ENCODE results near the gene ANKRD53. TPM values are rescaled to one million over a fixed set of nuclear protein-coding genes. Genes with fewer than 3 reads are reported as not detected.
A peak's percentile ranks its signal among the peaks of the same experiment; 100 is the strongest.
"Not testable (repeated sequence)": the region's sequence is repeated elsewhere in the genome, so short reads cannot be mapped to it uniquely, and the experiment has no call there.

The ANKRD53 gene
- total and polyA plus RNA-seq, 12 donors, result 0.14 to 1.3 (median 0.77) TPM; not detected in 1

DNA sequence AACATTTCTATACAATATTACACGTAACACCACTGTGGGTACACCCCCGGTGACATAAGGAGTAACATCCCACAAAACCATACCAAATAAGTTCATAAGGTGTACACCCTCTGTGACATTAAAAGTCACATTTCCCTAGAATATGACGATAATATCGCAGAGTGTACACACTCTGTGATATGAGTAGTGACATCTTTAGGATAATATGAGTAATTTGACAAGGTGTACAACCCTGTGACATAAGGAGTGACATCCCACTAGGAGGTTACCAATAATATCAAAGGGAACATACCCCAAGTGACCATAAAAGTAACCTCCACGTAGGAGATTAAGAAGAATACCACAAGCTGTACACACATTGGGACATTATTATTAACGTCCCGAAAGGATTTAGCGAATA lies 40.2 kb downstream of the ANKRD53 start:
- intact Hi-C loops (cut with DNase I), result no loop called here
- TF ChIP-seq, protein P1, sequence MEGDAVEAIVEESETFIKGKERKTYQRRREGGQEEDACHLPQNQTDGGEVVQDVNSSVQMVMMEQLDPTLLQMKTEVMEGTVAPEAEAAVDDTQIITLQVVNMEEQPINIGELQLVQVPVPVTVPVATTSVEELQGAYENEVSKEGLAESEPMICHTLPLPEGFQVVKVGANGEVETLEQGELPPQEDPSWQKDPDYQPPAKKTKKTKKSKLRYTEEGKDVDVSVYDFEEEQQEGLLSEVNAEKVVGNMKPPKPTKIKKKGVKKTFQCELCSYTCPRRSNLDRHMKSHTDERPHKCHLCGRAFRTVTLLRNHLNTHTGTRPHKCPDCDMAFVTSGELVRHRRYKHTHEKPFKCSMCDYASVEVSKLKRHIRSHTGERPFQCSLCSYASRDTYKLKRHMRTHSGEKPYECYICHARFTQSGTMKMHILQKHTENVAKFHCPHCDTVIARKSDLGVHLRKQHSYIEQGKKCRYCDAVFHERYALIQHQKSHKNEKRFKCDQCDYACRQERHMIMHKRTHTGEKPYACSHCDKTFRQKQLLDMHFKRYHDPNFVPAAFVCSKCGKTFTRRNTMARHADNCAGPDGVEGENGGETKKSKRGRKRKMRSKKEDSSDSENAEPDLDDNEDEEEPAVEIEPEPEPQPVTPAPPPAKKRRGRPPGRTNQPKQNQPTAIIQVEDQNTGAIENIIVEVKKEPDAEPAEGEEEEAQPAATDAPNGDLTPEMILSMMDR (IDR thresholded peaks at IDR 0.05), result no peak
- Histone ChIP-seq H3K36me3 (no peaks in the 10 kb centered on the region), H3K4me3 (no peak overlapping the region), H3K4me1 (no peaks in the 10 kb centered on the region), H3K27me3 (peaks cover 0 to 11% (median 3%) of the 10 kb centered on the region in 7 donors), H3K9me3 (peaks cover 0 to 3% (median 0%) of the 10 kb centered on the region in 11 donors), H3K27ac (no peak overlapping the region)
- ATAC-seq, result no peak
- no peak for DNase-seq
- 86 to 88% methylated on average over 8 of the region's 8 CpGs for WGBS, 2 donors

DNA sequence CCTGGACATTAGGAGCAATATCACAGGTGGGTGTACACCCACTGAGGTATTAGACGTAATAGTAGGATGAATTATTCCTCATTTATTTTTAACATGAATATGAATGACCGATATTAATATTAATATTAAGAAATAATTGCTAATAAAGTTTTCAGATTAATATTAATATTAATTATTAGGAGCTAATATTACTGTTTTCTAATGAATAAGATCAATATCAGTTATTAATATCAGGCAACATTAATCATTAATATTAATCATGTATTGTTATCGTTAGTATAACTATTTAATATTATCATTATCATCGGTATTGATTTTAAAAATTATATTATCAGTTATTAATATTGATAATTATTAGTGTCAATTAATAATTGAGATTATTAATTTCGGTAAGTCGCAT lies 41.6 kb downstream of the ANKRD53 start:
- ATAC-seq; H3K4me1 ChIP-seq; H3K36me3 ChIP-seq; H3K4me3 ChIP-seq; H3K9me3 ChIP-seq; DNase-seq; H3K27ac ChIP-seq; intact Hi-C loops (cut with DNase I); H3K27me3 ChIP-seq: not testable (repeated sequence)
- WGBS, 2 donors, result 83 to 89% methylated on average over 6 of the region's 6 CpGs

DNA sequence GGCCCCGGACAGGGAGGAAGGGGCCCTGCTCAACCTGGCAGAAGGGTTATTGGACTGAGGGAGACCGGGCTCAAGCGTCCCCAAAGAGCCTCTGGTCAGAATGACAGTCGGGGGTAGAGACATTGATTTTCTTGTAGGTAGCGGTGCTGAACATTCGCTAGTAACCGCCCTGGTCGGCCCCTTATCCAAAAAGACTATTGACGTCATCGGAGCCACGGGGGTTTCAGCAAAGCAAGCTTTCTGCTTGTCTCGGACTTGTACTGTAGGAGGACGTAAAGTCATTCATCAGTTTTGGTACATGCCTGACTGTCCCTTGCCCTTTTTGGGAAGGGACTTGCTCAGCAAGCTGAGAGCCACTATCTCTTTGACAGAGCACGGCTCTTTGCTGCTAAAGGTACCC lies 43.0 kb downstream of the ANKRD53 start:
- not testable (repeated sequence) for ATAC-seq, H3K9me3 ChIP-seq
- WGBS, 2 donors, result 75 to 83% methylated on average over 14 of the region's 14 CpGs

DNA sequence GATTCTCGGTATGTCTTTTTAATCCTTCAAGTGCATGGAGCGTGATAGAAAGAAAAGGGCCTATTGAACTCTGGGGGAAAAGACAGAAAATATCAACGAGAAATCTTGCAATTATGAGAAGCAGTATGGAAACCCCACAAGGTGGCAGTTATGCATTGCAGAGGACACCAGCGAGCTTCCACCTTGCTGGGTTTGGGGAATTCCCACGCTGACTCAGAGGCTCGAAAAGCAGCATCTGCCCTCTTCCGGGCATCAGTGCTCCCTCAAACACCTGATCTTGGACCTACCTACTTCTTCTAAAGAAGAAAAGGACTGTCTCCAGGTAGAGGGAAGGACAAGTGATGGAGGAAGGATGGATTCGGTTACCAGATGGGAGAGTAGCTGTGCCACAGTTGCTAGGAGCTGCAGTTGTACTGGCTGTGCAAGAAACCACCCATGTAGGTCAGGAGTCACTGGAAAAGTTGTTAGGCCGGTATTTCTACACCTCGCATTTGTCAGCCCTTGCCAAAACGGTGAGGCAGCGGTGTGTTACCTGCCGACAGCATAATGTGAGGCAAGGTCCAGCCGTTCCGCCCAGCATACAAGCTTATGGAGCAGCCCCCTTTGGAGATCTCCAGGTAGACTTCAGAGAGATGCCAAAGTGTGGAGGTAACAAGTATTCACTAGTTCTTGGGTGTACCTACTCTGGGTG lies 45.3 kb downstream of the ANKRD53 start:
- ATAC-seq; intact Hi-C loops (cut with DNase I); H3K36me3 ChIP-seq; H3K27ac ChIP-seq; H3K4me1 ChIP-seq; H3K4me3 ChIP-seq; DNase-seq; H3K9me3 ChIP-seq: not testable (repeated sequence)
- H3K27me3 ChIP-seq, result peaks cover 0 to 10% (median 0%) of the 10 kb centered on the region in 7 donors
- 74 to 76% methylated on average over 15 of the region's 15 CpGs for WGBS, 2 donors
- TF ChIP-seq, protein P1 (IDR thresholded peaks at IDR 0.05), result peak in 3 of 9 donors; percentile 6 to 26 (median 11)

More for the DNA sequence above, 43.0 kb downstream of the ANKRD53 start:
- peaks cover 0 to 10% (median 0%) of the 10 kb centered on the region in 7 donors for H3K27me3 ChIP-seq
- DNase-seq; H3K4me3 ChIP-seq; intact Hi-C loops (cut with DNase I); H3K27ac ChIP-seq; H3K4me1 ChIP-seq; H3K36me3 ChIP-seq: not testable (repeated sequence)

Other genes starting within 250 kb of the ANKRD53 start
- gene ADD2, start 210.4 kb upstream of the ANKRD53 start, total RNA-seq, result 1 to 10 TPM in 9 of 10 donors, under 1 TPM in 1; 0.92 to 5.7 (median 2.8) TPM
- gene ADD2, start 210.4 kb upstream of the ANKRD53 start, polyA plus RNA-seq, result 1 to 10 TPM in 1 of 2 donors, under 1 TPM in 1; 0.16 to 1.2 TPM
- under 1 TPM in 1 of 10 donors, not detected in 9; 0.36 TPM for gene FIGLA, start 188.0 kb upstream of the ANKRD53 start, total RNA-seq
- gene FIGLA, start 188.0 kb upstream of the ANKRD53 start, polyA plus RNA-seq, result under 1 TPM in 1 of 2 donors, not detected in 1; 0.51 TPM
- 1 to 10 TPM in 1 of 10 donors, under 1 TPM in 7, not detected in 2; 0.16 to 1.1 (median 0.30) TPM for gene CLEC4F, start 158.0 kb upstream of the ANKRD53 start, total RNA-seq
- 1 to 10 TPM in 1 of 2 donors, under 1 TPM in 1; 0.06 to 2.4 TPM for gene CLEC4F, start 158.0 kb upstream of the ANKRD53 start, polyA plus RNA-seq
- 1 to 10 TPM in 1 of 10 donors, under 1 TPM in 4, not detected in 5; 0.25 to 1.1 (median 0.38) TPM for gene CD207, start 142.8 kb upstream of the ANKRD53 start, total RNA-seq
- under 1 TPM; 0.03 to 0.80 TPM for gene CD207, start 142.8 kb upstream of the ANKRD53 start, polyA plus RNA-seq
- gene VAX2, start 78.1 kb upstream of the ANKRD53 start, total RNA-seq, result 1 to 10 TPM in 1 of 10 donors, under 1 TPM in 7, not detected in 2; 0.23 to 1.2 (median 0.40) TPM
- gene VAX2, start 78.1 kb upstream of the ANKRD53 start, polyA plus RNA-seq, result 1 to 10 TPM in 1 of 2 donors, under 1 TPM in 1; 0.26 to 3.7 TPM
- gene ATP6V1B1, start 42.7 kb upstream of the ANKRD53 start, total RNA-seq, result 1 to 10 TPM in 3 of 10 donors, under 1 TPM in 3, not detected in 4; 0.30 to 2.0 (median 0.88) TPM
- gene ATP6V1B1, start 42.7 kb upstream of the ANKRD53 start, polyA plus RNA-seq, result 1 to 10 TPM in 1 of 2 donors, under 1 TPM in 1; 0.28 to 6.4 TPM
- 10 to 100 TPM; 35.9 to 67.0 (median 45.1) TPM for gene TEX261, start 16.2 kb downstream of the ANKRD53 start, total RNA-seq
- 10 to 100 TPM; 17.5 to 34.4 TPM for gene TEX261, start 16.2 kb downstream of the ANKRD53 start, polyA plus RNA-seq
- 10 to 100 TPM; 40.4 to 93.4 (median 44.5) TPM for gene NAGK, start 90.0 kb downstream of the ANKRD53 start, total RNA-seq
- 10 to 100 TPM; 76.8 to 99.8 TPM for gene NAGK, start 90.0 kb downstream of the ANKRD53 start, polyA plus RNA-seq
- 10 to 100 TPM; 29.6 to 43.8 (median 35.3) TPM for gene MCEE, start 151.6 kb downstream of the ANKRD53 start, total RNA-seq
- 10 to 100 TPM; 30.6 to 41.6 TPM for gene MCEE, start 151.6 kb downstream of the ANKRD53 start, polyA plus RNA-seq
- 10 to 100 TPM; 18.9 to 32.1 (median 22.9) TPM for gene MPHOSPH10, start 152.0 kb downstream of the ANKRD53 start, total RNA-seq
- gene MPHOSPH10, start 152.0 kb downstream of the ANKRD53 start, polyA plus RNA-seq, result 10 to 100 TPM; 18.5 to 39.4 TPM
- 100 to 1,000 TPM in 1 of 10 donors, 10 to 100 TPM in 9; 45.9 to 108 (median 61.1) TPM for gene PAIP2B, start 248.5 kb downstream of the ANKRD53 start, total RNA-seq
- 10 to 100 TPM in 1 of 2 donors, 1 to 10 TPM in 1; 7.2 to 13.7 TPM for gene PAIP2B, start 248.5 kb downstream of the ANKRD53 start, polyA plus RNA-seq